Measurements from ENCODE around the gene RAPGEF1.
"Not testable (repeated sequence)": the region's sequence is repeated elsewhere in the genome, so short reads cannot be mapped to it uniquely, and the experiment has no call there.

RAPGEF1 gene

DNA sequence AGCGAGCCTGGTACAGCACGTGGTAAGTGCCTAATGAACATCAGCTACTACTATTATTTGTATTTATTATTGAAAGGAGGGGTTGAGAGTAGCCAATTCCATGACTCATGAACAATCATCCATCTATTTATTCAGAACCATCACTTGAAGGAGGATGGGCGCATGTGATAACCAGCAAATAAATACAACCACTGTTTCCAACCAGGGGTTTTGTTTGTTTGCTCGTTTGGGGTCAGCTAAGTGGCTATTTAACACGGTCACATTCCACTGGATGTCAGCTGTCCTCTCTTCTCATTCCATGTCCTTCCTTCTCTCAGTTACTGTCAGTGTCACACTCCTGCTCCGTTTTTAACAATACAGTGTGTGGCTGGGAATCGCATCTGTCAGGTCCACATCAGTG lies 8.6 kb downstream of the RAPGEF1 start:
- DNase-seq (ENCODE audit: low spot score): no peak

DNA sequence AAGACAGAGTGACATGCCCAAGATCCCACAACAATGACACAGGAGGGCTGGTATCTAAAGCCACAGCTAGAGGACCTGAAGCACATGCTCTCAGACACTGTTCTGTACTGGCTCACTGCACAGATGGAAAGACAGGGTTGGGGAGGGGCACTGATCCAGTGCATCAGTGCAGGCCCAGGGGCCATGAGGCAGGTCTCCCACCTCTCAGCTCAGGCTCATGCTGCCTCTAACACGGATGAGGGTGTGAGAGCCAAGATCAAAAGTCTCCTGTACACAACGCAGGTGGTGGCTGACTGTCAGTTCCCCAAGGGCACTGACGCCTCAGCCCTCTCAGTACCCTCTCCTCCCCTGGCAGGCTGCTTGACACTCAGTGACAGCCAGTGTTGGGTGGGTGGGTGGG lies 10.9 kb downstream of the RAPGEF1 start:
- DNase-seq (ENCODE audit: low spot score): no peak

DNA sequence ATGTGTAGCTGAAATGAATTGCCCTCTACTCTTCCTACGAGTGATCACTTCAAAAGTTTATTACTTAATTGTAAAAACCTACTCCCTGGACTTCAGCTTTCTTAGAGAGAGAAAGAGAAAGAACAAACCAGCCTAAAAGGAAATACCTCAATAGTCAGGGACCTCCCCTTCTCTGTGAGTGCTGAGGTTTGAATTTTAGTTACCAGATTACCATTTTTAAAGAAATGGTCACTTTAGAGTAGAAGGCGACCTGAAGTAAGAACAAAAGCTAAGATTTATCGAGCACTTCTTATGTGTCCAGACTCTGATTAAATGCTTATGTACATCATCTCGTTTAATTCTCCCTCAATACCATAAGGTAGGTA lies 11.3 kb downstream of the RAPGEF1 start:
- DNase-seq (ENCODE audit: low spot score): no peak

DNA sequence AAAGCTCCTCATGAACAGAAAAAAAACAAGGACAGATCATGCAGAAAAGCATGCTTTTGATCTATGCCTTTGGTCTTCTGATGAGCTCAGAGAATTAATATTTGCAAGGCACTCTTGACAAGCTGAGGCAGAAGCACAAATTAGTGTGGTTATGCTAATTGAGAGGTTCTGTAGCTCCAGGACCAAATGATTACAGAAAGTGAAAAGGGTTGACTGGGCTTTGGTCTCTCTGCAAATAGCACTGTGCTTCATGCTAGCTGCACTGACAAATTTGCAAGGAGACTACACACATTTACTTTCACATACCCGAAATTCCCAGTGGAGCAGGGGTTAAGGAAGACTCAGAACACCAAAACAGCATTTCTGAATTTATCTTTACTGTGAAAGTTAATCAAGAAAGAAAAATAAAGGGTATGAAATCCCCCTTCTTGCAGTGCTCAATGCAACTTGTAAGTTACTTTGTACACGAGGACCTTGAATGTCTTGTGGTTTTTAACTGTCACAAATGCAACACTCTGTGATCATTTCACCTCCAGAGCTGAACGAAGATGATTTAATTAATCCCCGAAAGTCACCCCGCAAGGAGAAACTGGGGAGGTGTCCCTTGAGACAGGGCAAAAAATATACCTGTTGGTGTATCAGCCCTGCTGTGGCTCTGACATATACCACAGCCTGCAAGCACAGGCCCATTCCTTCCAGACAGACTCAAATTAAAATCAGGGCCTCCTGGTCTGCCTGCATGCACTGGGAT lies 11.9 kb downstream of the RAPGEF1 start:
- DNase-seq (ENCODE audit: low spot score): no peak

DNA sequence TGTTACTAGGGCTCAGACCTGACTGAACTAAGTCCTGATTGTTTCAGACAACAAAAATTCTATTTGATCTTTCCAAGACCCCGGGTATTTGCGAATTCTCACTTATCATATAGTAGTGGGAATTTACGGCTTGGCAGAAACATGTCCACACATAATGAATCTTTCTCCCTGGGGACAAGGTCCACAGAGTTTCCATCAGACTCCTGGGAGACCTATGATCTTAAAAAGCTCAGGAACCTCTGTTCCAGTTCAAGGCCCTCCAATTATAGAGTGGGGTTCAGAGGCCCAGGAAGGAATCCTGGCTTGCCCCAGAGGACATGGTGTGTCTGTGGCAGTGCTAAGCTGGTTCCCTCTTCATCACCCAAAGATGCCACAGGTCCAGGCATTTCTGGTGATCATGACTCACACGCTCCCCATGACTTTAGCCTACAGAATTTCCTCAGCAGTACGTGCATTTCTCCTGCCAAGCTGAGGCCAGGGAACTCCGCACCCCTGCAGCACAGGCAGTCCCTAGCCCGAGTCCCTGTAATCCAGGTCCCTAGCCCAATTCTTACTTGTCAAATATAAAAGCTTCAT lies 12.6 kb downstream of the RAPGEF1 start:
- no peak for DNase-seq (ENCODE audit: low spot score)

DNA sequence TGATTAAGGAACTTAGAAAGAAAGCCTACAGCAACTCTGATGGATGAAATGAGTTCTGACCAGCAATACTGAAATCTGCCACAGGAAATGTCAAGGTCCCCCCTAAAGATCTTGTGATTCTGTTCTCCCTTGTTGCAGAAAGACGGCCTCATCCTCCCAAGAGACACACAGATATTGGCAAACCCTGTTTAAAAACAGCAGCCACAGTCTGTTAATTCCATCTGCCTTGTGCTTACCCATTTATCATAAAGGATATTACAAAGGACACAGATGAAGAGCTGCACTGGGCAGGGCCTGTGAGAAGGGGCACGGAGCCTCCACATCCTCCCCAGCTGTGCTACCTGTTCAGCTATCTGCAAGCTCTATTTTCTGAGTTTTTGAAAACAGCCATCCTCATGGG lies 15.2 kb downstream of the RAPGEF1 start:
- DNase-seq (ENCODE audit: low spot score): no peak

- DNase-seq (ENCODE audit: low spot score): no peak
Observed at GRCh38 chr9:131723632-131724031, 16.2 kb downstream of the RAPGEF1 start.

GRCh38 chr9:131722255-131722654 lies 17.6 kb downstream of the RAPGEF1 start:
- no peak for DNase-seq (ENCODE audit: low spot score)

- no peak for DNase-seq (ENCODE audit: low spot score)
Observed at GRCh38 chr9:131721076-131721475, 18.8 kb downstream of the RAPGEF1 start.

GRCh38 chr9:131720330-131720729 lies 19.5 kb downstream of the RAPGEF1 start:
- no peak for DNase-seq (ENCODE audit: low spot score)

DNA sequence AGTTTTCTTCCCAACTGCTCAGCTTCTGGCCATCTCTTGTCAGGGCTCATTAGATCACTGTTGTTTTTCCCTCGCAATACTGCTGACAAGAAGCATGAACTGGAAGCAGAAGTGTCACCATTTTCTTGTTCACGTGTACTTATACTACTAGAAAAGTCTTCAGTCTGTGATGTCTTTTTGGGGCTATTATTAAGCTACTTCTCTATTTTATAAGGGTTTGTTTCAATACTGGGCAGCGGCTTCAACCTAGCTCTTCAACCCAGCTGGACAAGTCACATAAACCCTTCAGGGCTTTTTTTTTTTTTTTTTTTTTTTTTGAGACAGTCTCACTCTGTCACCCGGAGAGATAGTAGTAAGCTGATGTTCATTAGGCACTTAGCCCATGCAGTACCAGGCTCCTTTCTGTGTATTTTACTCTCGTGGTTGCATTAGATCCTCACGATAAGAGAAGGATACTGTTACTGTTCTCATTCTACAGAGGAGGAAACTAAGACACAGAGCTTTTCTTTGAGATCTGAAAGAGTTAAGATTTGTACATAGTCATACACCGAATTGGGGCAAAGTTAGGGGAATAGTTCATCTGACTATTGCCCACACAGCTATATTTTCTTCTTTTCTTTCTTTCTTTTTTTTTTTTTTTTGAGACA lies 20.5 kb downstream of the RAPGEF1 start:
- peak; percentile 76 for DNase-seq (ENCODE audit: low spot score)

GRCh38 chr9:131717719-131718460 lies 22.0 kb downstream of the RAPGEF1 start:
- DNase-seq (ENCODE audit: low spot score): no peak

GRCh38 chr9:131715906-131716305 lies 24.0 kb downstream of the RAPGEF1 start:
- no peak for DNase-seq (ENCODE audit: low spot score)

DNA sequence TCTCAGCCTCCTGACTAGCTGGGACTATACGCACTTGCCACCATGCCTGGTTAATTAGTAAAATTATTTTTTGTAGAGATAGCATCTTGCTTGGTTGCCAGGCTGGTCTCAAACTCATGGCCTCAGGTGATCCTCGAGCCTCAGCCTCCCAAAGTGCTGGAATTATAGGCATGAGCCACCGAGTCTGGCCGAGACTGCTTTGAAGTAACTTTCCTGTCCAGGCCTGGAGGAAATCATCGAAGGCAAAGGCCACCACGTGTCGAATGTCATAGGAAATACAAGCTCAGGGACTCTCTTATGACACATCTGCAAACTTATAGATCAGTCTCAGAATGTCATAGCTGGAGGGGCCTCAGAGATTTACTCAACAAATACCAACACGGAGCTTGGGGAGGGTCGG lies 25.1 kb downstream of the RAPGEF1 start:
- DNase-seq (ENCODE audit: low spot score): no peak

DNA sequence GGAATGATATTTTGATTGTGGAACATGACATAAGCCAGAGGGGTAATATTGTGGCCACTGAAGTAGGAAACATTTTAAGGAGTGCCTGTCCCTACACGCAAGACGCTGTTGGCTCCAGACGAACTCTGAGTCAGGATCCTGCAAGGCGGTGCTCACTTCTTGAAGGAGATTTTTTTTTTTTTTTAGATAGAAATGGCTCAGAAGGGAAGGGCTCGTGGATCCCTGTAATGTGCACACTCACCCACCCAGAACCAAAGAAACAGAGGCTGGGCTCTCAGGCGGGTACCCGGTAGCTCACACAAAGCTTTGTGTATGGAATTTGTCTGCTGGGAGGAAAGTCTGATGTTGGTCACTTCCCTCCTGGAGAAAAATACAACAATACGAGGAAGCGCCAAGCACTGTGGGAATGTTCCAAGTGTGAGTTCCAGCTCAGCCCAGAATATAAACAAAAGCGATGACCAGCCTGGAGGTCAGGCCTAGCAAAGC lies 25.7 kb downstream of the RAPGEF1 start:
- DNase-seq (ENCODE audit: low spot score): no peak

DNA sequence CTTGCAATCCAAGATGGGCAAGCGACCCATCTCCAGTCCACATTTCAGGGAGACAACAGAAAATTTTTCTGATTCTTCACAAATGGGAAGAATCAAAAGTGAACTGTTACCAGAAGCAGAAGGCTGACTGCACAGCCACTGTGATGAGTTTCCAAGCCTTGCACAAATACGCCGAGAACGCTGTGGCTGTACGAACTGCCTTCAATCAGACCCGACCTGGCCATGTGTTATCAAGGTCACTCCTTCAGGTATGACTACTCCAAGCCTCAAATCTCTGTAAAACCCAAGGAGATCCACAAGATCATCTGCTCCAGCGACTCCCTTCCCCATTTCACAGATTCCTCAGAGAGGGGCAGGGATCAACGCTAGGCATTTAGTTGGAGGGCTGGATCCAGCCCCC lies 26.9 kb downstream of the RAPGEF1 start:
- DNase-seq (ENCODE audit: low spot score): no peak

GRCh38 chr9:131712151-131712716 lies 27.6 kb downstream of the RAPGEF1 start:
- DNase-seq (ENCODE audit: low spot score): no peak

- DNase-seq (ENCODE audit: low spot score): no peak
Observed at GRCh38 chr9:131709771-131710431, 30.0 kb downstream of the RAPGEF1 start.

DNA sequence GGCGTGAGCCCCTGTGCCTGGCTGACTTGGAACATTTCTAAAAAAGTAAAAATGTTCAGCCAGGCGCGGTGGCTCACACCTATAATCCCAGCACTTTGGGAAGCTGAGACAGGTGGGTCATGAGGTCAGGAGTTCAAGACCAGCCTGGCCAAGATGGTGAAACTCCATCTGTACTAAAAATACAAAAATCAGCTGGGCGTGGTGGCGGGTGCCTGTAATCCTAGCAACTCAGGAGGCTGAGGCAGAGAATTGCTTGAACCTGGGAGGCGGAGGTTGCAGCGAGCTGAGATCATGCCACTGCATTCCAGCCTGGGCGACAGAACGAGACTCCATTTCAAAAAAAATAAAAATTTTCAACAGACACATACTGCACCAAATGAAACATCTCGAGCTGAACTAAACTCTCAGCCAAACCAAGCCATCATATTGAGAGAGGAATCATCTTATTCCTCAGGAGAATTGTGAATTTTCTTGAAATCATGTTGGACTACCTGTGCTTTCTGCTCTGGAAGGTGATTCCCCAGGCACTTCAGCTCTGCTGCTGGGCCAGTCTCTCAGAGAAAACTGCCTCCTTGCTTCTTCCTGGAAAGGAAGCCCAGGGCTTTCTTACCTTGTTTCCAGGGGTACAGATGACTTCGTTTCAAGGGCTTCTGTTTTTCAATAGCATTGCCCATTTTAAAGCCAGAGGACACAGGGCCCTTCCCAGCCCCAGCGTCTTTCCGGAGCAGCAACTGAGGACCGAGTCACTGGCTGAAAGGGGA lies 30.7 kb downstream of the RAPGEF1 start:
- not testable (repeated sequence) for DNase-seq (ENCODE audit: low spot score)

DNA sequence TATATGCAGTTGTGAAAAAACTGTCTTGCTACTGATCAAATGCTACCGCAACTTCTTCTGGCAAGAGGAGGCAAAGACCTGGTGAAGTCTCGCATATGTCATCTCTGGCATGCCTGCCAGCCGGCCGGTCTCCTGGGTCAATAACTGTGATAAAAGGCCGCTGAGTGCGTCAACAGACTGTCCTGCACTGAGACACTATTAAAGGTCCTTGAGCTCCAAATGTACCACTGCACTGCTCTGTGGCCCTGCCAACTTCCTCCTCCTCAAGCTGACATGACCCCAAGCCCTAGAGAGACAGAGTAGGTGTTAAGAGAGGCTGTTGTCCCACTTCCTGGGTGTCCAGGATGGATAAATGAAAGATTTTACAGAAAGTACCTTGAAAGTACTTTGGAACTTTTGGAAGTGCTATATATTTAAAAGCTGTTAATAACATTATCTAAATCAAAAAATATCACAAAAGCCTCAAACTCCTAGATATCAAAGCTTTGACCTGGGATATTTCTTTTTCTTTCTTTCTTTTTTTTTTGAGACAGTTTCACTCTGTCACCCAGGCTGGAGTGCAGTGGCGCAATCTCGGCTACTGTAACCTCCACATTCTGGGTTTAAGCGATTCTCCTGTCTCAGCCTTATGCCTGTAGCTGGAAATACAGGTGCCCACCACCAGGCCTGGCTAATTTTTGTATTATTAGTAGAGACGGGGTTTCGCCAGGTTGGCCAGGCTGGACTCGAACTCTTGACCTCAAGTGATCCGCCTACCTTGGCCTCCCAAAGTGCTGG lies 31.5 kb downstream of the RAPGEF1 start:
- DNase-seq (ENCODE audit: low spot score): no peak

Measured in pons (tissue), 1 donor.